Prostate gland (tissue), 2 donors: Measurements from ENCODE around the gene ZBTB8B.

Experiments
- CTCF ChIP-seq, 4 experiments: fragments of 200-600 bp in 2 of 4; fragments of 450-650 bp in 2 of 4; sonication (generic) in 2 of 4; IDR thresholded peaks; 1 replicate in 3 of 4; 2 replicates in 1 of 4; pipeline ENCODE4 v1.5.1; 2016 to 2019; ENCODE audit warnings: antibody characterized with exemption in 4 of 4, mild to moderate bottlenecking in 2 of 4, moderate library complexity in 2 of 4
- POLR2A ChIP-seq: fragments of 450-650 bp; IDR thresholded peaks from one replicate; pipeline ENCODE4 v1.6.1; 2016; ENCODE audit warnings: antibody characterized with exemption, mild to moderate bottlenecking

- TF ChIP-seq POLR2A (no peak), CTCF (IDR thresholded peaks at IDR 0.05) (no peak)
Measured at GRCh38 chr1:32480003-32480402, 15.1 kb downstream of the ZBTB8B start.
